Renal pelvis (tissue), 4 donors: ENCODE measurements around the gene PADI6. TPM values are rescaled to one million over a fixed set of nuclear protein-coding genes. Genes with fewer than 3 reads are reported as not detected.

Source experiments
- DNase-seq: peaks from one replicate; pipeline ENCODE4 v3.0.0-alpha.2; 2013
- polyA plus RNA-seq, 3 donors: library from polyadenylated mRNA; unstranded; fragments of 120-200 nt; gene quantifications; one replicate each; pipeline ENCODE4 v1.2.1, GENCODE V29; 2013; ENCODE audit not compliant: insufficient read length in 3 of 3

Gene PADI6
- polyA plus RNA-seq, 3 donors = not detected

GRCh38 chr1:17356387-17357026 lies 15.5 kb upstream of the PADI6 start:
- DNase-seq = no peak

DNA sequence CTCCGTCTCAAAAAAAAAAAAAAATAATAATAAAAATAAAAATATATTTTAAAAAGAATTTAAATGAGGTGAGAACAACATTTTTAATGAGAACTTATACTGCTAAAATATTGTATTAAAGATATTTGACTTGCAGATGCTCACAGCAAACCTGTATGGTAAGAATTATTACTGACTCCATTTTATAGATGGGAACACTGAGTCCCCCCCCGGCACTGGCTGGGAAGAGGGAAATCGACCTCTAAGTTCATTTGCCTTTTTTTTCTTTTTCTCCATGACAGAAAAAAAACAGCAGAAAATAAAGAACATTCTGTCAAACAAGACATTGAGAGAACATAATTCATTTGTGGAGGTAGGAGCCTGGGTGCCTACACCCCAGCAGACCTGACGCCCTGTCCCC lies 13.4 kb upstream of the PADI6 start:
- DNase-seq = no peak

DNA sequence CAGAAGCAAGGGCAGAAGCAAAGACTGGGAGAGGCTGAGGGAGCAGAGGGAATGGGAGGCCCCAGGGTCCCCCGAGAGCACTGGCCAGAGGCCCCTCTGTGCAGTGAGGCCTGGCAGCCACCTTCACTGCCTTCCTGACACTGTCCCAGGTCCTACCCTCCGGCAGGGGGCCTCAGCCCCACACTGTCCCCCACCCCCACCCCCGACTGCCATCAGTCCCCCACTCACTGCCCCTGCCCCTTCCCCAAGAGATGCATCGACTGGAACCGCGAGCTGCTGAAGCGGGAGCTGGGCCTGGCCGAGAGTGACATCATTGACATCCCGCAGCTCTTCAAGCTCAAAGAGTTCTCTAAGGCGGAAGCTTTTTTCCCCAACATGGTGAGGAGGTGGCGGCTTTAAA lies 13.0 kb upstream of the PADI6 start:
- DNase-seq = peak; percentile 22

DNA sequence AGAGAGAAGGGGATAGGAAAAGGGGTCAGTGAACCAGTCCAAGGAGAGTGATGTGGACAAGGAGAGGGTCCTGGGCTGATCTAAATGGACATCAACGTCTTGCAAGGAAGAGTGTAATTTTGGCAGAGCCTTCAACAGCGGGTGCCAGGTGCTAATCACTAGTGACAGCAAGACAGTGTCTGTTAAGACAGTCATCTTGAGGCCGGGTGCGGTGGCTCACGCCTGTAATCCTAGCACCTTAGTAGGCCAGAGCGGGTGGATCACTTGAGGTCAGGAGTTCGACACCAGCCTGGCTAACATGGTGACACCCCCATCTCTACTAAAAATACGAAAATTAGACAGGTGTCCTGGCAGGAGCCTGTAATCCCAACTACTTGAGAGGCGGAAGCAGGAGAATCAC lies 12.2 kb upstream of the PADI6 start:
- no peak for DNase-seq

- no peak for DNase-seq
These were observed 11.6 kb upstream of the PADI6 start for GRCh38 chr1:17360272-17360956.

DNA sequence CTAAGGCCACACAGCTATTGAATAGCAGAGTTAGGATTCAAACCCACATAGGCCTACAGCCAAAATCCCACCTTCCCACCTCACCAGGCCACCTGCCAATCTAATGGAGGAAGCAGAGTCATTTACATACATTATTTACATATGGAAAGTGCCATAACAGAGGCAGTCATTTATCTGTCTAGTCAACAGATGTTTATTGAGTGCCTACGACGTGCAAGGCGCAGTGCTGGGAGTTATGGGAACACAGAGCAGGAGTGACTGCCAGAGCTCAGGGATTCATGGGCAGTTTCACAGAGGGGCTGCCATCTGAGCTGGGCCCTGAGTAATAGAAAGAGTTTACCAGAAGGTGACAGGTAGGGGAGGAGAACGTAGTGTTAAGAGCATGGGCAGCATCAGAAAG lies 10.3 kb upstream of the PADI6 start:
- no peak for DNase-seq

DNA sequence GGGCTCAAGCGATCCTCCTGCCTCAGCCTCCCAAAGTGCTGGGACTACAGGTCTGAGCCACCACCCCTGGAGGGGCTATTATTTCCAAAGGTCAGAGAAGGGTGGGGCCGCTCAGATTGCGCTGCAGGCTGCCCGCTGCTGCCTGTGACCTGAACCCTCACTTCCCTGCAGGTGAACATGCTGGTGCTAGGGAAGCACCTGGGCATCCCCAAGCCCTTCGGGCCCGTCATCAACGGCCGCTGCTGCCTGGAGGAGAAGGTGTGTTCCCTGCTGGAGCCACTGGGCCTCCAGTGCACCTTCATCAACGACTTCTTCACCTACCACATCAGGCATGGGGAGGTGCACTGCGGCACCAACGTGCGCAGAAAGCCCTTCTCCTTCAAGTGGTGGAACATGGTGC lies 8.6 kb upstream of the PADI6 start:
- no peak for DNase-seq

GRCh38 chr1:17363771-17364170 lies 8.2 kb upstream of the PADI6 start:
- DNase-seq = no peak

DNA sequence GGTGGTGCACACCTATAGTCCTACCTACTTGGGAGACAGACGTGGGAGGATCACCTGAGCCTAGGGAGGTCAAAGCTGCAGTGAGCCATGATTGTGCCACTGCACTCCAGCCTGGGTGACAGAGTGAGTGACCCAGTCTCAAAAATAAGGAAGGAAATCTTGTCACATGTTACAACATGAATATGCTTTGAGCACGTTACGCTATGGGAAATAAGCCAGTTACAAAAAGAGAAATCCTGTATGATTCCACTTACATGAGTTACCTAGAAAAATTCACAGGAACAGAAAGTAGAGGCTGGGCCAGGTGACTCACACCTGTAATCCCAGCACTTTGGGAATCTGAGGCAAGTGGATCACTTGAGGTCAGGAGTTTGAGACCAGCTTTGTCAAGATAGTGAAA lies 6.7 kb upstream of the PADI6 start:
- DNase-seq = no peak

DNA sequence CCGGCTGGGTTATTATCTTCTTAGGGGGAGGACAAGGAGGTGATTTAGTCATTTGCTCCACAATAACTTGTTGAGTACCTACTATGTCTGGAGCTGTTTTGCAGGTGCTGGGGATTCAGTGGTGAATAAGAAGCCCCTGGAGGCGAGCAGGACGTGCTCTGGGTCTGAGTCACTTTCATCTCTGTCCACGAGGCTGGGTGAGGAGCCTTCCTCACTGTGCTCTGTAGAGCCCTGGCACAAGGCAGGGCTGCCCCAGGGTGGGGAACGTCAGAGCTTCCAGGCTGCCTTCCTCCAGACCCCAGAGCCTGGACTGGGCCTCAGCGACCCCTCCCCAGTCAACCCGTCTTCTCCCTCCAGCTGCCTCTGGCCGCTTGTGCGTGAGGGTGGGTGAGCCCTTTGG lies 2.5 kb upstream of the PADI6 start:
- no peak for DNase-seq

DNA sequence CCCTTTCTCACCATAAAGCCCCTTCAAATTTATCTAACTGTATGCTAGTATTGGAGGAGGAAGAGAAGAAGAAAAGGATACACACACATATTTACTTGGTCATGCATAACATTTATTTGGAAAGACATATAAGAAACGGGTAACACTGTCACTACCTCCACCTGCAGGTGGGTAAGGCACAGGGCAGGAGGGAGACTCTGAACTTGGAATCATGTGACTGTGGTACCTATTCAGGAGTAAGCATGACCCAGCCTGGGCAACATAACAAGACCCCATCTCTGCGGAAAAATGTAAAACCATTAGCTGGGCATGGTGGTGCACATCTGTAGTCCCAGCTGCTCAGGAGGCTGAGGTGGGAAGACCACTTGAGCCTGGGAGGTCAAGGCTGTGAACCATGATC lies 1.4 kb upstream of the PADI6 start:
- no peak for DNase-seq

- DNase-seq = no peak
These were observed 959 bp downstream of the PADI6 start for GRCh38 chr1:17372955-17373354.

- no peak for DNase-seq
These were observed 3.7 kb downstream of the PADI6 start for GRCh38 chr1:17375651-17376050.

DNA sequence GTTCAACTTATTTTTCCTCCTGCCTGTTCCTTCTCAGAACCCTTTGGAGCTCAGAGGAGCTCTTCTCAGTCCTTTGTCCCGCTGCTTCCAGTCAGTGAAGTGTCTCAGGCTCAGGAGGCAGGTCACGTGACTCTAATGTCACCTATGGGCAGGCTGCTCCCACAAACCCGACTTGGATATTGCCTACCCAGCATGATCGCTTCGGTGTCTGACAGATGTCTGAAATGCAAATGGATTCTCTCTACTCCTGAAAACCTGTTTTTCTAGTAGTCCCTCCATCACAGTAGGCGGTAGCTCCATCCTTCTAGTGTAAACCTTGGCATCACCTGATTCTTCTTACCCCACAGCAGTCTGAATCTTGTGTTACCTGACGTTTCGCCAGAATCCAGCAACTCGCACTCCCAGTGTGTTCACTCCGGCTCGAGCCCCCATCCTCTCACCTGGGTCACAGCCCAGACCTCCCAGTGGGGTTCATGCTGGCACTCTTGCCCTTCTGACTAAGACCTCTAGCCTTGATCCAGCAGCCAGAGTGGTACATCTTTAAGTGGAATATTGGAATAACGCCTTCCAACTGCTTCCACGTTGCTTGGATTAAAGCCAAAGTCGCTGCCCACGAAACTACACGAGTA lies 5.4 kb downstream of the PADI6 start:
- DNase-seq = no peak

DNA sequence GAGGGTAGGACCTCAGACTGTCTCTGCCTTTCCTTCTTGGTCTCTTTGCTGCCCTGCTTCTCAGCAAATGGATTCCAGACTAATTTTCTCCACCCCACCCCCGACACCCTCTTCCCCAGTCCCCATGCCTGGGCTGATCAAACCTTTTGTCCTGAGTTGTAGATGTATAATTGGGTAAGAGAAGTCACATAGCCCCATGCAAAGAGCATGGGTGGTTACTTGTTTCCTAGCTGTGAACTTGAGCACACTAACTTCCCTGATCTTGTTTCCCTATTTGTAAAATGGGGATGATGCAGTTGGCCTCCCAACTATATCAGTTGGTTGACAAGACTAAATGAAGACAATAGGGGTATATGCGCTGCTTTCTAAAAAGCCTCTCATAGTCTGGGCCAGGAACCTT lies 9.2 kb downstream of the PADI6 start:
- DNase-seq = no peak

DNA sequence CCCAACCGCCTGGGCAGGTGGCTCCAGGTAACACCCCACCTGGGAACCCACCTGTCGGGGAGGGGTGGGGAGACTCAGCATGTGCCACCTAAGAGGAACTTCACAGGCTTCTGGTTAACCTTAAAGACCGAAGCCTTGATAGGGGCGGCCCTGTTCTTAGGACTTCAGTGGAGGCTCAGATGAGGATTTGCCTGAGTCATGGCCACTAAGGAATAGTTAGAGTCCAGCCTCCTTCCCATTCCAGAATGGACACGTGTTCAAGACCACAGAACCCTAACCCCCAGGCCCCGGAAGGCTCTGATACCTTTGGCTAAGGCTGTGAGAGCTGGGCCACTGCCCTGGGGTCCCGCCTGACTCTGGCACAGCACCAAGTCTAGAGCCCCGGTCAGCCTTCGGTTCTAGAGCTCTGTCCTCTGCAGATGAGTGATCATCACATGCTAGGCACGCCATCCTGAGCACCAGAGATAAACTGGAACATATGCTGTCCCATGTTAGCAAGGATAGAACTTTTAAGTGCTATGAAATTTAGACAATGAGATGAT lies 20.3 kb downstream of the PADI6 start:
- no peak for DNase-seq

DNA sequence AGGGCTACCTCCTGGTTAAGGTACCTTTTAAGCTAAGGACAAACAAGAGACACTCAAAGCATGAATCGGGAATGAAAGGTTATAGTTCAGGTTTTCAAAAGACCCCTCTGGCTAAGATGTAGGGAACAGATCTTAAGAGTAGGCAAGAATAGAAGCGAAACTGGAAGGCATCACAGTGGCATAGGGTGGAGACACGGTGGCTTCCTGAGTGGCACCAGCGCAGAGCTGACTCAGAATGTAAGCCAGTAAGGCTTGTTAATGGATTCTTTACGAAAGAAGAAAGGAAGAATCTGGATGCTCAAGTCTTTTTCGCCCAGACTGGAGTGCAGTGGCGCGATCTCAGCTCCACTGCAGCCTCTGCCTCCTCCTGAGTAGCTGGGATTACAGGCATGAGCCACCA lies 21.2 kb downstream of the PADI6 start:
- no peak for DNase-seq

DNA sequence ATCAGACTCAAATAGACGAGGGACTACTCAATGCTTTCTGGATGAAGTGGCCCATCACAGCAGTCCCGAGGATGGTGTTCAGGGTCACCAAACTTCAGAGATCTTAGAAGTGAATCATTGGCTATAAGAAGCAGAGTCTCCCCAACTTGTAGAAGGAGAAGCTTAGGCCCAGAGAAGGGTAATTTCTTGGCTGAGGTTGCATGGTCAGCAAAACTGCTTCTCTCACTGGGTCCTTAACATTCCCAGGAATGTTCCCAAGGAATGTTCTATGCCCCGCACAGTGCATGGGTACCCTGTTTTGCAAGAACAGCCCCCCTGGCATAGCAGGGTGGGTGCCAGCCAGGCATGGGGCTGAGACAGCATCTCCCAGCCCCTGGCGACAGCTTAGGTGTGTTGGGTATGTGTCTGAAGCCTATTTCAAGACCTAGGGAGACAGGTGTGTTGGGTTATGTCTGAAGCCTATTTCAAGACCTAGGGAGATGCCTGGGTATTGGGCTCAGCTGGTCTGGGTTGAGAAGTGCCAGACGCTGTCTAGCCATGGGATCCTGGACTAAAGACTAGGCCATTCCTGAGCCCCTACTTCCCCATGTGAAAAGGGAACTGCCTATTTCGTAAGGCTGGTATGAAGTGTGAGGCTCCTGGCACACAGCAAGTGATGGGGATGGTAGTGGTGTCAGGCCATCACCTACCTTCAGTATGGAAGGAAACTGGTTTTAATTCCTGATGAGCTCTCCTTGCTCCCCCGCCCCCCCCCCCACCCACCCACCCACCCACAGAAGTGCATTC lies 26.1 kb downstream of the PADI6 start:
- no peak for DNase-seq

GRCh38 chr1:17400725-17401341 lies 28.8 kb downstream of the PADI6 start:
- no peak for DNase-seq

- no peak for DNase-seq
These were observed 29.8 kb downstream of the PADI6 start for GRCh38 chr1:17401841-17402240.

DNA sequence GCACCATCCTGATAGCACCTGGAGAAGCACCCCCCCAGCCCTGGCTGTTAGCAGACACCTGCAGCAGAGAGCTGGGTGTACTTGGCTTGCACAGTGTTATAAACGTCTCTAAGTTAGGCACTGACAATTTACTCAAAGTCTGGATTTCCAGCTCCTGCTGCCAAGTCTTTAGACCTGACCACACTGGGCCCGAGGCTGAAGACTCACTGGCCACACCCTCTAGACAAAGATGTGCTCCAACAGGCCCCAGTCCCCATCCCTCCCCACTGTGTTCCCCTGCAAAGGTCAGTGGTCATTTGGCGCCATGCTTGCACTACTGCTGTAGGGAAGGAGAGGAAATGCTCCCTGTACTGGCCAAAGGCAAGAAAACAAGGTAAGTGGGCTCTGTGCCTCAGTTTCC lies 31.1 kb downstream of the PADI6 start:
- no peak for DNase-seq
